DOHH2 (cell line): Measurements from ENCODE around the gene PI4K2A.
A peak's percentile ranks its signal among the peaks of the same experiment; 100 is the strongest.

Experiments
- H3F3A ChIP-seq: fragments of 200-600 bp; sonication (generic), shearing (Covaris generic); 2 replicates; pipeline ENCODE4 v1.6.0; 2016; ENCODE audit warnings: antibody characterized with exemption, mild to moderate bottlenecking; ENCODE audit not compliant: control insufficient read depth, insufficient read depth
- H3K27ac ChIP-seq: fragments of 200-600 bp; sonication (generic); 2 replicates; pipeline ENCODE4 v1.5.1; 2014; ENCODE audit warnings: low read depth, mild to moderate bottlenecking, low read length, moderate library complexity
- H3K27me3 ChIP-seq: fragments of 200-600 bp; sonication (generic); 2 replicates; pipeline ENCODE4 v1.6.1; 2014; ENCODE audit warnings: mild to moderate bottlenecking, low read length, mixed read lengths; ENCODE audit not compliant: control insufficient read depth
- H3K36me3 ChIP-seq: fragments of 200-600 bp; sonication (generic); 2 replicates; pipeline ENCODE4 v1.6.1; 2014; ENCODE audit warnings: mild to moderate bottlenecking, low read length, moderate library complexity, mixed read lengths; ENCODE audit not compliant: control insufficient read depth
- H3K4me1 ChIP-seq: fragments of 200-600 bp; sonication (generic); 2 replicates; pipeline ENCODE4 v1.6.1; 2014; ENCODE audit warnings: mild to moderate bottlenecking, low read length, mixed read lengths; ENCODE audit not compliant: control insufficient read depth
- H3K4me2 ChIP-seq: fragments of 200-600 bp; sonication (generic); 2 replicates; pipeline ENCODE4 v1.6.0; 2014; ENCODE audit warnings: mild to moderate bottlenecking, low read length, moderate library complexity
- H3K4me3 ChIP-seq: fragments of 200-600 bp; sonication (generic); 2 replicates; pipeline ENCODE4 v1.5.1; 2014; ENCODE audit warnings: mild to moderate bottlenecking, low read length, mixed read lengths
- H3K79me2 ChIP-seq: fragments of 200-600 bp; sonication (generic); 2 replicates; pipeline ENCODE4 v1.6.1; 2014; ENCODE audit warnings: mild to moderate bottlenecking, low read length, mixed read lengths; ENCODE audit not compliant: control insufficient read depth
- H3K9me2 ChIP-seq: fragments of 200-600 bp; sonication (generic); replicated peaks from 2 replicates; pipeline ENCODE4 v1.6.1; 2014; ENCODE audit warnings: mild to moderate bottlenecking, low read length, mixed read lengths; ENCODE audit not compliant: control insufficient read depth
- H3K9me3 ChIP-seq: fragments of 200-600 bp; sonication (generic); 2 replicates; pipeline ENCODE4 v1.6.1; 2014; ENCODE audit warnings: antibody characterized with exemption, low read length, mixed read lengths; ENCODE audit not compliant: control insufficient read depth, insufficient read depth
- H4K20me1 ChIP-seq: fragments of 200-600 bp; sonication (generic); 2 replicates; pipeline ENCODE4 v1.6.0; 2014; ENCODE audit warnings: low read depth, mild to moderate bottlenecking, antibody characterized with exemption, low read length, moderate library complexity; ENCODE audit not compliant: control insufficient read depth, insufficient read depth
- CTCF ChIP-seq: fragments of 200-600 bp; sonication (generic); IDR thresholded peaks from one replicate; pipeline ENCODE4 v1.5.1; 2014; ENCODE audit warnings: antibody characterized with exemption, mild to moderate bottlenecking, low read depth, low read length; ENCODE audit not compliant: poor library complexity, severe bottlenecking
- EZH2phosphoT487 ChIP-seq: fragments of 200-600 bp; sonication (generic); IDR thresholded peaks from 2 replicates; pipeline ENCODE4 v1.6.1; 2017; ENCODE audit warnings: borderline replicate concordance, mild to moderate bottlenecking, antibody characterized with exemption, low read length, moderate library complexity, mixed read lengths

Gene PI4K2A

DNA sequence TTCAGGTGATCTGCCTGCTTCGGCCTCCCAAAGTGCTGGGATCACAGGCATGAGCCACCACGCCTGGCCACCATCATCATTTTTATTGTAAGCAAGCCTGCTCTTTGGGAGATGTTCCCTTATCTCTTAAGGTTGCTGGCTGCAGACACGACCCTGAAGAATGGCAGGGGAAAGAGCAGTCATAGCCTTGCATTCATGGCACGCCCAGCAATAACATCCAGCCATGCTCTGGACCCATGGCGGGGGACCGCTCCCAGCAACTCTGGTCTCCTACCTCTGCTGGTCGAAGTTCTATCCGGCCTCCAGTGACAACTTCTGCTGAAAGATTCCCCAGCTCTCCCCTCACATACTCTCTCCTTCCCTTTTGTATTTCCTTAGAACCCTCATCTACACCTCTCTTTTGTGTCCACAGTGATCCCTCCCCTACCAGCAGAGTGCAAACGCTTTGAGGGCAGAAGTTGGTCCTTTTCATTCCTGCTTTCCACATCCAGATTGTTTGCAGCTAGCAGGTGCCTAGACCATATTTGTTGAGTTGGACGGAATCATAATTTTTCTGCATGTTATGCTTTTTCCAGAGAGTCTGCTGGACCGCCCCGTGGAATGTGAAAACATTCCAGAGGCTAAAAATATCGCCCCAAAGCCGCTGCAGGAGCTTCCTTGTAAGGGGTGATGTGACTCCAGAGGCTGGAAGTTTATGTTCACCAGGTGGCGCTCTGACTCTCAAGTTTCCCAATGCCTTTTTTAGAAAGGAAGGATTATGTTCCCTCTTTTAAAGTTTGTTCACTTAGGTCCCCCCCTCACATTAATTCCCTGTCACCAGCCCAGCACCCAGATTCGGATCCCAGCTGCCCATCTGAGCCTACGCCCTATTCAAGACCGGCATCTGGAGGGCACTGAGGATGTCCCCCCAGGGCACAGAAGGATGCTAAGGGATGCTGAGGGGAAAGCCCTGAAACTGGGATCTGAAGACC is 68.8 kb downstream of the PI4K2A start:
- no peaks in the 10 kb centered on the region for H3K36me3 ChIP-seq
- no peaks in the 10 kb centered on the region for H3K79me2 ChIP-seq
- peaks cover 7% of the 10 kb centered on the region for H3K27me3 ChIP-seq
- no peaks in the 10 kb centered on the region for H3K9me2 ChIP-seq
- H3K4me3 ChIP-seq, result no peak overlapping the region
- H3K9me3 ChIP-seq, result no peaks in the 10 kb centered on the region
- H3K27ac ChIP-seq, result no peak overlapping the region
- no peak for TF ChIP-seq EZH2phosphoT487
- peak; percentile 82 for TF ChIP-seq CTCF
- H4K20me1 ChIP-seq, result no peaks in the 10 kb centered on the region
- peaks cover 4% of the 10 kb centered on the region for H3K4me1 ChIP-seq
- H3F3A ChIP-seq, result no peaks in the 10 kb centered on the region
- H3K4me2 ChIP-seq, result no peak overlapping the region

DNA sequence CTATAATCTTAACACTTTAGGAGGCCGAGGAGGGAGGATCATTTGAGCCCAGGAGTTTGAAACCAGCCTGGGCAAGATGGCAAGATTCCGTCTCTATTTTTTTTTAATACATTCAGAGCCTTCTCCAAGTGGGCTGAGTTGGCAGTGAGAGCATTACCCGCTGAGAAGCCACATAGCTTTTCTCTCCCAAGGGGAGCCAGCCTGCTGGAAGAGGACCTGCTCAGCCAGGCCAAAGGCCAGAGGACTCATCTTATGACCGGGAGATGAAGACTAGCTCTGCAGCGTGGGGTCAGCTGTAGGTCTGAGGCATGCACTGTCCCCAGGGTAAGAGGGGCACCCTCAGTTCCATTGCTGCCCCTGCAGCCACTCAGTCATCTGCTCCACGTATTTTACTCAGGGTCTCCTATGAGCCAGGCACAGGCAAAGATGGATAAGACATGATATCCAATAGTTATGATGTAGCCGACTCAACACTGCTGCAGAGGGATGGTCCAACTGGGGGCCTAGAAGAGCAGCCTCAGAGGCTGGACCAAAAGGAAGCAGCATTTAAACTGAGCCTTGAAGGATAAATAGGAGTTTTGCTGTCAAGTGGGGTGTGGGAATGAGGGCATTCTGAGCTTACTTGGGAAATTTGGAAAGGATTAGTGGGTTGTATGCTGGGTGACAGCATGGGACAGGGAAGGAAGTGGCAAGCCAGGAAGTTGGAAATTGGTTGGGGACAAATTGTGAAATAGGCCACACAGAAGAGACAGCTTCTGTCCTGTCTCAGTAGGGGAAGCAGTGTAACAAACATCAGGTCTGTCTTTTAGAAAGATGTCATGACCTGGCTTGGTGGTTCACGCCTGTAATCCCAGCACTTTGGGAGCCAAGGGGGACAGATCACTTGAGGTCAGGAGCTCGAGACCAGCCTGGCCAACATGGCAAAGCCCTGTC is 71.4 kb downstream of the PI4K2A start:
- peaks cover 21% of the 10 kb centered on the region for H3K27me3 ChIP-seq
- H3K4me3 ChIP-seq, result no peak overlapping the region
- no peaks in the 10 kb centered on the region; the same call in 1 of the 2 replicates for H3K79me2 ChIP-seq
- H4K20me1 ChIP-seq, result no peaks in the 10 kb centered on the region; the same call in 1 of the 2 replicates
- H3K4me2 ChIP-seq, result no peak overlapping the region
- H3K36me3 ChIP-seq, result no peaks in the 10 kb centered on the region
- H3K9me3 ChIP-seq, result no peaks in the 10 kb centered on the region
- TF ChIP-seq CTCF (no peak), EZH2phosphoT487 (no peak)
- no peaks in the 10 kb centered on the region for H3K9me2 ChIP-seq
- peaks cover 14% of the 10 kb centered on the region for H3K4me1 ChIP-seq
- H3K27ac ChIP-seq, result no peak overlapping the region
- H3F3A ChIP-seq, result no peaks in the 10 kb centered on the region

DNA sequence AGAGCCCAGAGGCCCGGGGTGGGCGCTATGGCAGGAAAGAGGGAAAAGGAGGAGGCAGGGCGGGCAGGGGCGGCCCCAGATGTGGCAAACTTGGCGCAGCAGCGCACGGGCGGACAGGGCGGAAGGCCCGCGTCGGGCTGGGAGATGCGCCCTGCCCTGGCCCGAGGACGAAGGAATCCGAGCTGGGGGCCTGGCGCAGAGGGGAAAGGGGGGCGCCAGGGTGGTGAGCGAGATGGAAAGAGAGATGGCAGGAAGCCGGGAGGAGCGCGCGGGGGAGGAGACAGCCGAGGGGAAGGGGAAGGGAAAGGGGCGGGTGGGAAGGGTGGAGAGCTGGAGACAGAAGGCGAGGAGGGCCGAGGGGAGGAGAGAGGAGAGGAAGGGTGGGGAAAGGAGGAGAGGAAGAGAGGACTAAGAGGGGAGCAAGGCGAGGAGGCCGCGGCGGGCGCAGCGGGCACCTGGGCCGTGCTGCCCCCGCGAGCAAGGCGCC is 72.9 kb downstream of the PI4K2A start, which contains the start of gene MARVELD1:
Gene MARVELD1 (plus strand): TSS at position 392 of the 487 bp plus-strand sequence. CDS start 147 bp downstream, outside the sequence.
- peak within 1 kb of the TSS; percentile 72 for H3K4me3 ChIP-seq
- peaks cover 21% of the 10 kb centered on the region for H3K27me3 ChIP-seq
- H3K4me1 ChIP-seq, result peaks cover 14% of the 10 kb centered on the region
- no peaks in the 10 kb centered on the region; the same call in 1 of the 2 replicates for H4K20me1 ChIP-seq
- H3K9me2 ChIP-seq, result no peaks in the 10 kb centered on the region
- H3K36me3 ChIP-seq, result no peaks in the 10 kb centered on the region
- H3K9me3 ChIP-seq, result no peaks in the 10 kb centered on the region
- TF ChIP-seq EZH2phosphoT487 (no peak), CTCF (no peak)
- no peaks in the 10 kb centered on the region for H3F3A ChIP-seq
- H3K27ac ChIP-seq, result no peak within 1 kb of the TSS; the same call in 1 of the 2 replicates
- H3K79me2 ChIP-seq, result no peaks in the 10 kb centered on the region; the same call in 1 of the 2 replicates
- peak within 1 kb of the TSS; percentile 80 for H3K4me2 ChIP-seq
